ENCODE data around the gene EDN1. TPM values are rescaled to one million over a fixed set of nuclear protein-coding genes. Genes with fewer than 3 reads are reported as not detected.

The EDN1 gene
- total and polyA plus RNA-seq, 2 of the 4 experiments (the other 2 are of a cell fraction): 5.6 to 9.0 TPM

DNA sequence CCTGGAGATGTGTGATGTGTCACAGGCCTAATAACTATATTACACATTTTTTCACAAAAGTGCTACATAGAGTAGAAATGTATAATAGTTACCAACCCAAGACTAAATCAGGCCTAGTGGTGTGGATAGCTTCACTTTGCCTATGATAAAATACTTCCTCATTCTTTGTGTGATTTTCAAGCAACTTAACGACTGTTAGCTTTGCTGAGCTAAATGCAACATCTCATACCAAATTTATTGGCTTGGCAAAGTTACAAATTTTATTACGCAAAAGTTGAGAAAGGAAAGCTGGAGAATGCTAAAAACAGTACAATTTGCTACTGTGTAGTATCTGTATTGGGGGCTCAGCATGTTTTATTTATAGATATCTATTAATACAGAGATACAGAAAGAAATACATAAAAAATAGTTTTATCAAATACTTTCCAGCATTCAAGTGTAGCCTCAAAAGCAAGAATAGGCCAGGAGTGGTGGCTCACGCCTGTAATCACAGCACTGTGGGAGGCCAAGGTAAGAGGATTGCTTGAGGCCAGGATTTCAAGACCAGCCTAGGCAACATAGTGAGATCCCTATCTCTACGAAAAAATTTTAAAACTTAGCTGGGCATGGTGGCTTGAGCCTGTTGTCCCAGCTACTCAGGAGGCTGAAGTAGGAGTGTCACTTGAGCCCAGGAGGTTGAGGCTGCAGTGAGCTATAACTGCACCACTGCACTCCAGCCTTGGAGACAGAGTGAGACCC, 3.6 kb upstream of the EDN1 start (continued):
- no peak for TF ChIP-seq BHLHE40 (IDR thresholded peaks at IDR 0.05; ENCODE audit: low read depth, low read length)

DNA sequence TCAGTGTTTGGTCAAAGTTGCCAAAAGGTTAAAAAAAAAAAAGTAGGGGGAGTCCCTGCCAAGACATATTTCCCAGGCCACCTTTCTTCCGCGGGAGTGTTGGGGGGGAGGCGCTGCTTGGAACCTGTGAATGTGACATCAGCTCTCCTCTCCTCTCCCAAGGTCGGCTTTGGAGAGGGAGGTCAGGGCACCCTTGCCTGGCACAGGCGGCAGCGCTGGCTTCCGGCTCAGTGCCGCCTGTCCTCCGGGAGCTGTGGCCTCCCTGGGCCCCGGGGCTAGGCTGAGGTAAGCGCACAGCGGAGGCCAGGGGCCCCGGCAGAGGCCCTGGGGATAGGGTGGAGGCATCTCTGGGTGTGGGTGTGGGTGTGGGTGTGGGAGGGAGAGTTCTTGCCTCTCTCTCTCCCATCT, 1.9 kb upstream of the EDN1 start:
- no peak overlapping the region; the same call in 1 of the 2 replicates for H4K91ac ChIP-seq (ENCODE audit: insufficient read depth, low read depth, low read length)
- peaks cover 6 to 16% of the 10 kb centered on the region in 2 experiments; a peak in 3 of 4 replicates for H3K79me1 ChIP-seq (ENCODE audit: low read depth in 1 of 2, low read length in 2 of 2)
- no peak overlapping the region for H2BK20ac ChIP-seq (ENCODE audit: low read depth, low read length)
- H3K27me3 ChIP-seq (ENCODE audit: control insufficient read depth, insufficient read depth, low read length): no peaks in the 10 kb centered on the region
- H3K36me3 ChIP-seq (ENCODE audit: control insufficient read depth, insufficient read depth, low read length): no peaks in the 10 kb centered on the region; the same call in 1 of the 2 replicates
- H3K4me2 ChIP-seq (ENCODE audit: low read depth, low read length): no peak overlapping the region
- in situ Hi-C loops (cut with MboI; ENCODE audit: low sequenced_read_pairs): loop anchor here (5.0 kb wide), 1 partner anchor 701 kb away; no protein-coding TSS in a partner anchor
- H3K18ac ChIP-seq (ENCODE audit: low read depth, low read length): no peak overlapping the region
- H4K5ac ChIP-seq (ENCODE audit: low read depth, low read length): no peak overlapping the region
- ATAC-seq (ENCODE audit: low read depth) (no peak), DNase-seq (no peak)
- 100% methylated on average over 5 of the region's 13 CpGs; no CpG with 5 or more reads in 1 of the 2 experiments for WGBS, 2 experiments (ENCODE audit: extremely low coverage in 2 of 2, insufficient read length in 1 of 2)
- H2AK9ac ChIP-seq (replicated peaks; ENCODE audit: low read depth, low read length, poor library complexity): peak overlapping the region; percentile 46
- no TSS peak for BruUV-seq (replicated peaks)
- H2BK5ac ChIP-seq (ENCODE audit: low read depth, low read length, poor library complexity, severe bottlenecking): no peak overlapping the region
- H2BK120ac ChIP-seq (ENCODE audit: low read depth, low read length): peak overlapping the region; percentile 47; the same call in 1 of the 2 replicates
- 0 out of 2 replicates have a peak overlapping the region, but pooled peaks have one; percentile 25 for H3K4ac ChIP-seq (ENCODE audit: low read depth, low read length)
- no peaks in the 10 kb centered on the region for H3K9me3 ChIP-seq (ENCODE audit: control insufficient read depth, insufficient read depth, low read length)
- no peak overlapping the region for H2AFZ ChIP-seq (replicated peaks; ENCODE audit: low read length, poor library complexity)
- H3K27ac ChIP-seq (ENCODE audit: insufficient read depth, low read length): no peak overlapping the region
- H3K14ac ChIP-seq (replicated peaks; ENCODE audit: low read depth, low read length): no peak overlapping the region
- no peak overlapping the region for H3K4me3 ChIP-seq (ENCODE audit: insufficient read depth, low read depth, low read length)
- intact Hi-C loops (cut with micrococcal nuclease): loop anchor here (2.0 to 10.0 kb wide), 2 partner anchors 203 to 277 kb away; no protein-coding TSS in a partner anchor
- H3K9ac ChIP-seq (ENCODE audit: low read depth, low read length): no peak overlapping the region
- ChIA-PET CTCF (interaction anchor here (0.7 to 1.4 kb wide), 4 partner anchors 14 to 940 kb away, joined by 3 to 6 read pairs (median 3); no protein-coding TSS in a partner anchor), POLR2A (ENCODE audit: unreplicated experiment) (no interaction called here)
- dilution Hi-C loops (cut with HindIII; ENCODE audit: low sequenced_read_pairs, unreplicated experiment): no loop called here
- no peak overlapping the region for H2BK15ac ChIP-seq (ENCODE audit: low read depth, low read length)
- H3K4me1 ChIP-seq (ENCODE audit: control insufficient read depth, insufficient read depth, low read length): peaks cover 12% of the 10 kb centered on the region
- no peak overlapping the region for H4K8ac ChIP-seq (ENCODE audit: low read depth in 2 of 2, low read length in 2 of 2)
- H3K9me1 ChIP-seq (ENCODE audit: insufficient read depth, low read length): no peaks in the 10 kb centered on the region
- H2AK5ac ChIP-seq (ENCODE audit: low read depth, low read length): peak overlapping the region; percentile 13
- no peak overlapping the region for H3K23ac ChIP-seq (ENCODE audit: low read depth, low read length)
- H4K20me1 ChIP-seq (ENCODE audit: insufficient read depth, low read length): no peaks in the 10 kb centered on the region
- H3K56ac ChIP-seq (ENCODE audit: extremely low read depth, insufficient read depth, low read length): no peak overlapping the region
- no peak for TF ChIP-seq MXI1 (IDR thresholded peaks at IDR 0.05; ENCODE audit: borderline replicate concordance, low read depth, low read length)
- TF ChIP-seq SMC3 (IDR thresholded peaks at IDR 0.05; ENCODE audit: low read depth, low read length): no peak
- no peak for TF ChIP-seq RAD21 (IDR thresholded peaks at IDR 0.05; ENCODE audit: low read length)
- TF ChIP-seq CHD1 (IDR thresholded peaks at IDR 0.05; ENCODE audit: low read depth, low read length): no peak
- TF ChIP-seq, protein P1, sequence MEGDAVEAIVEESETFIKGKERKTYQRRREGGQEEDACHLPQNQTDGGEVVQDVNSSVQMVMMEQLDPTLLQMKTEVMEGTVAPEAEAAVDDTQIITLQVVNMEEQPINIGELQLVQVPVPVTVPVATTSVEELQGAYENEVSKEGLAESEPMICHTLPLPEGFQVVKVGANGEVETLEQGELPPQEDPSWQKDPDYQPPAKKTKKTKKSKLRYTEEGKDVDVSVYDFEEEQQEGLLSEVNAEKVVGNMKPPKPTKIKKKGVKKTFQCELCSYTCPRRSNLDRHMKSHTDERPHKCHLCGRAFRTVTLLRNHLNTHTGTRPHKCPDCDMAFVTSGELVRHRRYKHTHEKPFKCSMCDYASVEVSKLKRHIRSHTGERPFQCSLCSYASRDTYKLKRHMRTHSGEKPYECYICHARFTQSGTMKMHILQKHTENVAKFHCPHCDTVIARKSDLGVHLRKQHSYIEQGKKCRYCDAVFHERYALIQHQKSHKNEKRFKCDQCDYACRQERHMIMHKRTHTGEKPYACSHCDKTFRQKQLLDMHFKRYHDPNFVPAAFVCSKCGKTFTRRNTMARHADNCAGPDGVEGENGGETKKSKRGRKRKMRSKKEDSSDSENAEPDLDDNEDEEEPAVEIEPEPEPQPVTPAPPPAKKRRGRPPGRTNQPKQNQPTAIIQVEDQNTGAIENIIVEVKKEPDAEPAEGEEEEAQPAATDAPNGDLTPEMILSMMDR (conservative IDR thresholded peaks at IDR 0.05; ENCODE audit: low read depth, low read length): no peak
- TF ChIP-seq, protein P2, sequence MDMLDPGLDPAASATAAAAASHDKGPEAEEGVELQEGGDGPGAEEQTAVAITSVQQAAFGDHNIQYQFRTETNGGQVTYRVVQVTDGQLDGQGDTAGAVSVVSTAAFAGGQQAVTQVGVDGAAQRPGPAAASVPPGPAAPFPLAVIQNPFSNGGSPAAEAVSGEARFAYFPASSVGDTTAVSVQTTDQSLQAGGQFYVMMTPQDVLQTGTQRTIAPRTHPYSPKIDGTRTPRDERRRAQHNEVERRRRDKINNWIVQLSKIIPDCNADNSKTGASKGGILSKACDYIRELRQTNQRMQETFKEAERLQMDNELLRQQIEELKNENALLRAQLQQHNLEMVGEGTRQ (IDR thresholded peaks at IDR 0.05; ENCODE audit: low read depth, low read length): no peak
- no peak for TF ChIP-seq RCOR1 (IDR thresholded peaks at IDR 0.05; ENCODE audit: insufficient replicate concordance, low read length)
- TF ChIP-seq CEBPB (IDR thresholded peaks at IDR 0.05; ENCODE audit: low read depth, low read length): no peak
- no peak for TF ChIP-seq MAZ (IDR thresholded peaks at IDR 0.05; ENCODE audit: borderline replicate concordance, low read depth, low read length)
- TF ChIP-seq RFX5 (IDR thresholded peaks at IDR 0.05; ENCODE audit: low read depth, low read length): no peak
- no peak for TF ChIP-seq BHLHE40 (IDR thresholded peaks at IDR 0.05; ENCODE audit: low read depth, low read length)
- no peak for TF ChIP-seq MAFK (IDR thresholded peaks at IDR 0.05; ENCODE audit: low read depth, low read length)
- TF ChIP-seq FOS (IDR thresholded peaks at IDR 0.05; ENCODE audit: low read depth, low read length): no peak
- no peak for TF ChIP-seq POLR2A (IDR thresholded peaks at IDR 0.05; ENCODE audit: low read depth, low read length)

All from IMR-90 (cell line).